BJ (cell line): Measurements from ENCODE around the gene TRANK1. TPM values are rescaled to one million over a fixed set of nuclear protein-coding genes. Genes with fewer than 3 reads are reported as not detected.
"Not testable (repeated sequence)": the region's sequence is repeated elsewhere in the genome, so short reads cannot be mapped to it uniquely, and the experiment has no call there.

Experiments
- CTCF ChIA-PET: fragments of 350-600 bp; formaldehyde crosslinking; extraction: SDS; loops from one replicate; lab custom pipeline; 2021; ENCODE audit warnings: antibody characterized with exemption, inconsistent platforms; lab: Yijun Ruan, JAX
- POLR2A ChIA-PET: fragments of 300-600 bp; sonication (Branson Sonifier 250); formaldehyde crosslinking; extraction: SDS; loops from one replicate; lab custom pipeline; 2021; ENCODE audit warnings: antibody characterized with exemption; lab: Charles Lee
- DNase-seq: peaks from one replicate; pipeline ENCODE4 v3.0.0-alpha.2; 2011; ENCODE audit warnings: low read depth
- H3K27me3 ChIP-seq: 2 replicates; pipeline ENCODE4 v1.6.0; 2011; ENCODE audit warnings: low read length; ENCODE audit not compliant: control insufficient read depth, insufficient read depth
- H3K36me3 ChIP-seq: 2 replicates; pipeline ENCODE4 v1.5.1; 2011; ENCODE audit warnings: low read length; ENCODE audit not compliant: control insufficient read depth, insufficient read depth
- H3K4me3 ChIP-seq: 2 replicates; pipeline ENCODE4 v1.5.1; 2011; ENCODE audit warnings: low read depth, mild to moderate bottlenecking, control low read depth, low read length
- polyA plus RNA-seq: library from polyadenylated mRNA; depleted of rRNA; stranded (reverse); fragments of >200 nt; gene quantifications from 2 replicates; pipeline ENCODE4 v1.2.3, GENCODE V29; 2011
- TF ChIP-seq, protein P1 (sequence below): IDR thresholded peaks from 2 replicates; pipeline ENCODE4 v1.5.1; 2011; ENCODE audit warnings: low read depth, mild to moderate bottlenecking, control low read depth, inconsistent platforms, low read length, moderate library complexity; ENCODE audit not compliant: insufficient read depth

The TRANK1 gene
- polyA plus RNA-seq, 1 experiment = 11.3 TPM

GRCh38 chr3:36941162-36941561, 3.7 kb downstream of the TRANK1 start:
- ChIA-PET POLR2A (no interaction called here), CTCF (interaction anchor here (0.6 to 1.0 kb wide), 4 partner anchors 12 to 151 kb away, joined by 3 to 6 read pairs (median 4); no protein-coding TSS in a partner anchor)
- Histone ChIP-seq H3K4me3 (no peak overlapping the region), H3K36me3 (no peaks in the 10 kb centered on the region), H3K27me3 (no peaks in the 10 kb centered on the region)
- TF ChIP-seq, protein P1, sequence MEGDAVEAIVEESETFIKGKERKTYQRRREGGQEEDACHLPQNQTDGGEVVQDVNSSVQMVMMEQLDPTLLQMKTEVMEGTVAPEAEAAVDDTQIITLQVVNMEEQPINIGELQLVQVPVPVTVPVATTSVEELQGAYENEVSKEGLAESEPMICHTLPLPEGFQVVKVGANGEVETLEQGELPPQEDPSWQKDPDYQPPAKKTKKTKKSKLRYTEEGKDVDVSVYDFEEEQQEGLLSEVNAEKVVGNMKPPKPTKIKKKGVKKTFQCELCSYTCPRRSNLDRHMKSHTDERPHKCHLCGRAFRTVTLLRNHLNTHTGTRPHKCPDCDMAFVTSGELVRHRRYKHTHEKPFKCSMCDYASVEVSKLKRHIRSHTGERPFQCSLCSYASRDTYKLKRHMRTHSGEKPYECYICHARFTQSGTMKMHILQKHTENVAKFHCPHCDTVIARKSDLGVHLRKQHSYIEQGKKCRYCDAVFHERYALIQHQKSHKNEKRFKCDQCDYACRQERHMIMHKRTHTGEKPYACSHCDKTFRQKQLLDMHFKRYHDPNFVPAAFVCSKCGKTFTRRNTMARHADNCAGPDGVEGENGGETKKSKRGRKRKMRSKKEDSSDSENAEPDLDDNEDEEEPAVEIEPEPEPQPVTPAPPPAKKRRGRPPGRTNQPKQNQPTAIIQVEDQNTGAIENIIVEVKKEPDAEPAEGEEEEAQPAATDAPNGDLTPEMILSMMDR = no peak
- DNase-seq = no peak

DNA sequence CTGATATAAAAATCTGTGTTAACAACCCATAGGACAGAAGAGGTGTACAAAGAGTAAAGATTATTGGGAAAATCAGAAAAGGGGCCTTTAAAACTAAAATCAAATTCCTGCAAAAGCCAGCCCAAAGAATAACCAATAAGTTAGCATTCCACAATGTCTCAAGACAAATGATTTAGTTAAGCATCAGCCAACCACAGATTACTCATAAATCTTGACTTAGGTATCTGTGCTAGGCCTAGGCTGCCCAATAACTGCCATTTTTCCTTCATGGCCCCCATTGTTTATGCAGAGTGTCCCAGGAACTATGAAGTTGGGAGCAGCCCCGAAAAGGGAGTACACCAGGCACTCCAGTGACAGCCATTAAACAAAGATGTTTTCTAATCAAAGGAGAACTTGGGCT, 7.4 kb downstream of the TRANK1 start:
- CTCF ChIA-PET = interaction anchor here (0.7 to 1.3 kb wide), 2 partner anchors 8 to 280 kb away, joined by 4 to 5 read pairs; no protein-coding TSS in a partner anchor
- TF ChIP-seq, protein P1 = no peak
- DNase-seq = no peak
- H3K36me3 ChIP-seq = no peaks in the 10 kb centered on the region
- H3K4me3 ChIP-seq = no peak overlapping the region
- POLR2A ChIA-PET = no interaction called here
- no peaks in the 10 kb centered on the region for H3K27me3 ChIP-seq

DNA sequence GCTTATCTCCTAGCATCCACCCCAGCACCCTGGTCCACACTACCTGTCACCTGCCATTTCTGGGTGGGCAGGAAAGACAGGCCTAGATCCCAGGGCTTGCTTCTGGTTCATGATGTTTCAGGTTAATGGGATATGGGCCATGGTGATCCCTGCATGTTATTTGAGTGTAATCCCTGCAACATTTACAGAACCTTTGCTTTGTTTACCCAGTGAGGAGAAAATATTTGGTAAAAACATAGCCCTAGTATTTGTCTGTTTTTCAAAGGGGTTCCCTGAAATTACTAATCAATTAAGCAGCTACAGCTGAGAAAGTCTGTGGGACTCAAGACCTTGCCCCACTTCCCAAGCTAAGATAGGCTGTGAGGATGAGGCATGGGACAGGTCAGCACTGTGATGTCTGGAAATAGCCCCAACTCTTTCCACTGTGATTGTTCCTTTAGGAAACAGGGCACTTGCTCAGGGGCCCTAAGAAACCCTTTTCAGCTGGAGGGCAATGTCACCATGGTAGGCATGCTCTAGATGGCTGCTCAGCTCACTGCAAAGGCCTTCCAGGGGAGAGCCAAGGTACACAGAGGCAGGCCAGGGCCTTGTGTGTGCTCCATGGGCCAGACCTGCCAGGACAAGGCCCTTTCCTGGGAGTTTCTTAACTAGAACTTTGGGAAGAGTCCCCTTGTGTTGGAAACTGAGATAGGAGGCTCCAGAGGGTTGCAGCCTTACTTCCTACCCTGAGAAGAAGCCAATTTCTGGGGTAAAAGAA, 11.1 kb downstream of the TRANK1 start:
- CTCF ChIA-PET = interaction anchor here (0.8 to 2.5 kb wide), 4 partner anchors 9 to 11 kb away, joined by 3 to 11 read pairs (median 3); partner anchors contain the start of gene TRANK1
- POLR2A ChIA-PET = no interaction called here
- TF ChIP-seq, protein P1 = no peak
- H3K36me3 ChIP-seq = peaks cover 1% of the 10 kb centered on the region; the same call in 1 of the 2 replicates
- no peaks in the 10 kb centered on the region for H3K27me3 ChIP-seq
- H3K4me3 ChIP-seq = no peak overlapping the region
- no peak for DNase-seq

- H3K36me3 ChIP-seq, DNase-seq, H3K27me3 ChIP-seq, H3K4me3 ChIP-seq, POLR2A ChIA-PET: not testable (repeated sequence)
- CTCF ChIA-PET = interaction anchor here (1.7 to 2.5 kb wide), 2 partner anchors 8 to 26 kb away, joined by 6 to 11 read pairs; no protein-coding TSS in a partner anchor
Measured at GRCh38 chr3:36931424-36931823, 13.4 kb downstream of the TRANK1 start.

GRCh38 chr3:36928220-36928619, 16.6 kb downstream of the TRANK1 start:
- no peak for DNase-seq
- CTCF ChIA-PET = interaction anchor here (0.8 to 1.4 kb wide), 3 partner anchors 16 to 122 kb away, joined by 3 read pairs; partner anchors contain the start of gene TRANK1
- Histone ChIP-seq H3K36me3 (peaks cover 1% of the 10 kb centered on the region; the same call in 1 of the 2 replicates), H3K4me3 (no peak overlapping the region), H3K27me3 (no peaks in the 10 kb centered on the region)
- TF ChIP-seq, protein P1 = no peak
- POLR2A ChIA-PET = no interaction called here
